ENCODE results near the gene CBLN3.

- TF ChIP-seq POLR2A (IDR thresholded peaks at IDR 0.05; ENCODE audit: low read length) = no peak
- no peak for TF ChIP-seq GATA1 (IDR thresholded peaks at IDR 0.05; ENCODE audit: low read depth, low read length)
Observed at GRCh38 chr14:24390701-24391468, 38.6 kb downstream of the CBLN3 start.

All from erythroblast (primary cell).